Activated naive CD8-positive, alpha-beta T cell treated with anti-CD3 and anti-CD28 coated beads for 36 hours (primary cell): Measurements from ENCODE around the gene JAK2. TPM values are rescaled to one million over a fixed set of nuclear protein-coding genes. Genes with fewer than 3 reads are reported as not detected.

Experiments used
- DNase-seq: peaks from one replicate; pipeline ENCODE4 v3.0.0; 2021
- H3K27ac Mint-ChIP-seq: one replicate; pipeline ENCODE4 v1.8.0; 2022; ENCODE audit warnings: mild to moderate bottlenecking, moderate library complexity, mixed read lengths
- H3K27me3 Mint-ChIP-seq: one replicate; pipeline ENCODE4 v1.8.0; 2022; ENCODE audit warnings: mild to moderate bottlenecking, mixed read lengths
- H3K36me3 Mint-ChIP-seq: one replicate; pipeline ENCODE4 v1.8.0; 2021; ENCODE audit warnings: mild to moderate bottlenecking, mixed read lengths
- H3K4me1 Mint-ChIP-seq: one replicate; pipeline ENCODE4 v1.8.0; 2021; ENCODE audit warnings: mixed read lengths
- H3K4me3 Mint-ChIP-seq: one replicate; pipeline ENCODE4 v1.8.0; 2022; ENCODE audit warnings: mild to moderate bottlenecking, moderate library complexity, mixed read lengths
- H3K9me3 Mint-ChIP-seq: one replicate; pipeline ENCODE4 v1.8.0; 2022; ENCODE audit warnings: mixed read lengths
- total RNA-seq, 2 experiments: library from RNA; stranded (reverse); gene quantifications; one replicate each; pipeline ENCODE4 v1.2.3, GENCODE V29; 2021

Gene JAK2
- total RNA-seq, 2 experiments from 2014 or later, result 33.7 to 35.8 TPM

- Mint-ChIP-seq H3K4me1 (peaks cover 3% of the 10 kb centered on the region), H3K27ac (no peak overlapping the region), H3K9me3 (no peaks in the 10 kb centered on the region), H3K36me3 (peaks cover 28% of the 10 kb centered on the region), H3K4me3 (no peak overlapping the region), H3K27me3 (no peaks in the 10 kb centered on the region)
- DNase-seq, result no peak
These were observed 128.5 kb downstream of the JAK2 start for GRCh38 chr9:5113523-5113922.

- Mint-ChIP-seq H3K27ac (no peak overlapping the region), H3K4me1 (peaks cover 3% of the 10 kb centered on the region), H3K4me3 (no peak overlapping the region), H3K36me3 (peaks cover 28% of the 10 kb centered on the region), H3K27me3 (no peaks in the 10 kb centered on the region), H3K9me3 (no peaks in the 10 kb centered on the region)
- no peak for DNase-seq
These were observed 129.1 kb downstream of the JAK2 start for GRCh38 chr9:5113994-5114748.

- DNase-seq, result no peak
- H3K4me3 Mint-ChIP-seq, result no peak overlapping the region
- H3K9me3 Mint-ChIP-seq, result no peaks in the 10 kb centered on the region
- H3K4me1 Mint-ChIP-seq, result peaks cover 1% of the 10 kb centered on the region
- peaks cover 35% of the 10 kb centered on the region for H3K36me3 Mint-ChIP-seq
- no peaks in the 10 kb centered on the region for H3K27me3 Mint-ChIP-seq
- H3K27ac Mint-ChIP-seq, result no peak overlapping the region
These were observed 137.0 kb downstream of the JAK2 start for GRCh38 chr9:5122116-5122515.

GRCh38 chr9:5122516-5122915, 137.4 kb downstream of the JAK2 start:
- H3K36me3 Mint-ChIP-seq, result peaks cover 35% of the 10 kb centered on the region
- no peak overlapping the region for H3K27ac Mint-ChIP-seq
- no peaks in the 10 kb centered on the region for H3K27me3 Mint-ChIP-seq
- no peak for DNase-seq
- no peaks in the 10 kb centered on the region for H3K9me3 Mint-ChIP-seq
- H3K4me3 Mint-ChIP-seq, result no peak overlapping the region
- no peaks in the 10 kb centered on the region for H3K4me1 Mint-ChIP-seq

GRCh38 chr9:5140151-5140550, 155.1 kb downstream of the JAK2 start:
- Mint-ChIP-seq H3K4me3 (no peak overlapping the region), H3K9me3 (peaks cover 33% of the 10 kb centered on the region), H3K4me1 (peaks cover 5% of the 10 kb centered on the region), H3K36me3 (peaks cover 45% of the 10 kb centered on the region), H3K27me3 (no peaks in the 10 kb centered on the region), H3K27ac (no peak overlapping the region)
- DNase-seq, result no peak

GRCh38 chr9:5144217-5144616, 159.1 kb downstream of the JAK2 start:
- Mint-ChIP-seq H3K27ac (no peak overlapping the region), H3K9me3 (peaks cover 15% of the 10 kb centered on the region), H3K4me3 (no peak overlapping the region), H3K36me3 (peaks cover 69% of the 10 kb centered on the region), H3K4me1 (peaks cover 5% of the 10 kb centered on the region), H3K27me3 (no peaks in the 10 kb centered on the region)
- DNase-seq, result no peak

- H3K36me3 Mint-ChIP-seq, result peaks cover 81% of the 10 kb centered on the region
- H3K27ac Mint-ChIP-seq, result no peak overlapping the region
- H3K27me3 Mint-ChIP-seq, result no peaks in the 10 kb centered on the region
- peaks cover 20% of the 10 kb centered on the region for H3K9me3 Mint-ChIP-seq
- H3K4me3 Mint-ChIP-seq, result no peak overlapping the region
- DNase-seq, result no peak
- H3K4me1 Mint-ChIP-seq, result no peaks in the 10 kb centered on the region
These were observed 161.2 kb downstream of the JAK2 start for GRCh38 chr9:5146241-5146640.

Other genes with a start within 250 kb of the JAK2 start
- 10 to 100 TPM; 32.2 to 33.3 TPM for gene AK3, start 244.1 kb upstream of the JAK2 start, total RNA-seq
- 10 to 100 TPM; 37.9 to 38.6 TPM for gene RCL1, start 192.3 kb upstream of the JAK2 start, total RNA-seq
- not detected for gene INSL6, start 200.4 kb downstream of the JAK2 start, total RNA-seq
- not detected for gene INSL4, start 246.1 kb downstream of the JAK2 start, total RNA-seq